HG03378 (cell line): ENCODE measurements around the gene LTO1.

Experiments used
- ATAC-seq: cut with Tn5 transposase; IDR thresholded peaks from one replicate; pipeline ENCODE4 v1.9.1; 2021; ENCODE audit warnings: mild to moderate bottlenecking, moderate library complexity; ENCODE audit not compliant: unreplicated experiment

LTO1 gene

GRCh38 chr11:69674886-69675714, at the start of gene LTO1:
TSS of gene LTO1 (minus strand) at chr11:69675353. CDS start at chr11:69675239, 114 bp downstream.
- ATAC-seq: peak; percentile 64

- ATAC-seq: no peak
Measured at GRCh38 chr11:69721745-69722144, 46.6 kb upstream of the LTO1 start.

DNA sequence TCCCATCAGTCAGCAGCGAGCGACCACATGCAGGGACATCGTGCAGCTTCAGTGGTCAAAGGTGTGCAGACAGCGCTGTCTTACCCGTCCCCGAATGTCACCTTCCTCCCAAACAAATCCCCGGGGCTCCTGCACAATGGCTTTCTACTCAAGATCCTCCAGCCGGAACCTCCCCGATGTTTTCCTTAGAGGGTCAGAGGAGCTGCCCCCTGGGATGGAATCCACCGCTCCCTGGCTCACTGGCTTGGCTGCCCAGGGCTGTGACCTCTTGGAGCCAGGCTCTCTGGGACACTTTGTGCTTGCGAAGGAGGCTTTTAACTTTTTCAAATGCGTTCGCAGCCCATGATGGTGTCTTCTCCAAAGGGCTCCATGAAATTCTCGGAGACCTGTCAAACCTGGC, 46.0 kb upstream of the LTO1 start:
- ATAC-seq: no peak

GRCh38 chr11:69718912-69719311, 43.8 kb upstream of the LTO1 start:
- no peak for ATAC-seq

- no peak for ATAC-seq
Measured at GRCh38 chr11:69718147-69718546, 43.0 kb upstream of the LTO1 start.

GRCh38 chr11:69716891-69717747, 42.0 kb upstream of the LTO1 start:
- ATAC-seq: no peak

- no peak for ATAC-seq
Measured at GRCh38 chr11:69716099-69716498, 40.9 kb upstream of the LTO1 start.

- ATAC-seq: no peak
Measured at GRCh38 chr11:69715446-69715845, 40.3 kb upstream of the LTO1 start.

GRCh38 chr11:69711822-69712801, 37.0 kb upstream of the LTO1 start:
- ATAC-seq: no peak

GRCh38 chr11:69708736-69709401, 33.7 kb upstream of the LTO1 start:
- ATAC-seq: no peak

- ATAC-seq: no peak
Measured at GRCh38 chr11:69707176-69707575, 32.0 kb upstream of the LTO1 start.

- no peak for ATAC-seq
Measured at GRCh38 chr11:69705901-69706787, 31.0 kb upstream of the LTO1 start.

- no peak for ATAC-seq
Measured at GRCh38 chr11:69705351-69705811, 30.2 kb upstream of the LTO1 start.

- ATAC-seq: no peak
Measured at GRCh38 chr11:69704508-69705253, 29.5 kb upstream of the LTO1 start.

DNA sequence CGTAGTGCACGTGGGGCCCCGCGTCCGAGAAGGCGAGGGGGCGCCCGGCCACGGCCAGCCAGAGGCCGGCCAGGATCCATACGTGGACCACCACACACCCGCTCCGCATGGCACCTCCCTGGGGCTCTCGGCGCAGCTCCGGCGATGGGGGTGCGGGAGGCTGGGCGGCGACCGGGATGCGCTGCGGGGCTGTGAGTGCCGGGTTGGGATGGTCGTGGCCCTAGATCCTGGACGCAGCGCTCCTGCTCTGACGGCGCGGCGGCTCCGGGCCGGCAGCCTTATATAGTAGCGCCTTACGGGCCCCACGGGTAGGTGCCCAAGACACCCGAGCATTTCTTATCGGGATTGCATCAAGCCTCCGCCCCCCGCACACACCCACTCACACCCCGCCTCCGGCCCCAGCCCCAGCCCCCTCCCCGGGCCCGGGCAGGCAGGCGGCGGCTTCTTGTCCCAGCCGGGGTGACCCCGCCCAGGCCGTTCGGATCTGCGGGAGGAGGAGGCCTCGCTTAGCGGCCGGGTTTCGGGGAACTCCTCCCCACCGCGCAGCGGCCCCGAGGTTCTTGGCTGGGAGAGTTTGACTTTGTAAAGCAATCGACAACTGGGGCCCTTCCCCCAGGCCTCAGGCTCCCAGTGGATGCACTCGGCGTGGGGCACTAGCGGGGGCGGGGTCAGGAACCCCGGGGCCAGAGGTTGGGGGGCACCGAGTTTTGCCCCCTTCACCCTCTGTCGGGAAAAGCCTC, 28.8 kb upstream of the LTO1 start, which contains the start of gene FGF19:
Gene FGF19 (minus strand): TSS at position 255 of the 740 bp plus-strand sequence. CDS start 146 bp downstream, at position 109.
- no peak for ATAC-seq

- ATAC-seq: no peak
Measured at GRCh38 chr11:69703453-69703767, 28.3 kb upstream of the LTO1 start.

DNA sequence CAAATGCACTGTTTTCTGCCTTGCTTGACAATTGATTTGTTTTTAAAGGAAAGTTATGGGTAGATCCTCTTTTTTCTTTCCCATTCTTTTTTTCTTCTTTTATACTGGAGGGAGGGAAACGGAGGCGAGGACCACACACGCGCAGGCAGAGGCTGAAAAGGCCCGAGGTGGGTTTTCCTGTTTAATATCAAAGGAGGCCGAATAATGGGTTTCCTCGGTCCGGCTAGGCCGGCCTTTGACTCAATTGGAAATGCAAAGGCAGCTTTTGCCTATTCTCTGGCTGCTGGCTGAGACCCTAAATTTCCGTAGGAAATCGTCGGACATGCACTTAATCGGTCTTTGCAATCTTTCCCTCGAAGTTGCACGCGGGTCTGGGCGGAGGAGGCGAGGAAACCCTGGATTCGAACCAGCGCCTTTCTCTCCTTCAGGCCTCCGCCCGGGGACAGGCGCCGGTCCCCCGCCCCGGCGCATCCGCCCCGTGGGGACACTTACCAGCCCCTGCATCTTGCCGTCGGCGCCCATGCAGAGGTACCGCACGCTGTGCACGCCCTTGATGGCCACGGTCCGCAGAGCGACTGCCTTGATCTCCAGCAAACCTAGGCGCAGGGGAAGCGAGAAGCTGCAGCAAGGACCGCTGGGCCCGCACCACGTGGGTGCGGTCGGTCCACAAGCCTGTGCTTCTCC, 27.8 kb upstream of the LTO1 start:
- no peak for ATAC-seq
